Activated CD8-positive, alpha-beta T cell treated with anti-CD3 and anti-CD28 coated beads, Interleukin-2, amount 10 ng/mL, durations not matched to agents 7 days and 5 days (primary cell): ENCODE results near the gene SIRT7. TPM values are rescaled to one million over a fixed set of nuclear protein-coding genes. Genes with fewer than 3 reads are reported as not detected.
A peak's percentile ranks its signal among the peaks of the same experiment; 100 is the strongest.

ENCODE experiments used
- ATAC-seq: fragments of 150-1000 bp; cut with Tn5 transposase; one replicate; pipeline ENCODE4 v1.10.0; 2021; ENCODE audit warnings: moderate library complexity
- CTCF ChIA-PET: fragments of 350-600 bp; sonication (Branson Sonifier 250); formaldehyde crosslinking; loops from one replicate; lab custom pipeline; 2021; ENCODE audit warnings: antibody characterized with exemption; lab: Charles Lee
- POLR2A ChIA-PET: fragments of 350-600 bp; sonication (Branson Sonifier 250); formaldehyde crosslinking; loops from one replicate; lab custom pipeline; 2021; ENCODE audit warnings: antibody characterized with exemption; lab: Charles Lee
- DNase-seq: peaks from one replicate; pipeline ENCODE4 v3.0.0-alpha.2; 2020
- H3K27ac Mint-ChIP-seq: one replicate; pipeline ENCODE4 v1.8.0; 2021; ENCODE audit warnings: mild to moderate bottlenecking, mixed read lengths
- H3K27me3 Mint-ChIP-seq: one replicate; pipeline ENCODE4 v1.8.0; 2021; ENCODE audit warnings: low read depth, mixed read lengths
- H3K36me3 Mint-ChIP-seq: one replicate; pipeline ENCODE4 v1.8.0; 2021; ENCODE audit warnings: low read depth, mixed read lengths
- H3K4me1 Mint-ChIP-seq: one replicate; pipeline ENCODE4 v1.8.0; 2021; ENCODE audit warnings: low read depth, mixed read lengths
- H3K4me3 Mint-ChIP-seq: one replicate; pipeline ENCODE4 v1.8.0; 2021; ENCODE audit warnings: mild to moderate bottlenecking, mixed read lengths
- H3K9me3 Mint-ChIP-seq: one replicate; pipeline ENCODE4 v1.8.0; 2022; ENCODE audit warnings: mixed read lengths; ENCODE audit not compliant: insufficient read depth
- total RNA-seq, 2 experiments: library from RNA; stranded (reverse); gene quantifications; one replicate each; pipeline ENCODE4 v1.2.3, GENCODE V29; 2021

The SIRT7 gene
- total RNA-seq, 2 experiments from 2014 or later = 55.0 to 63.4 TPM

DNA sequence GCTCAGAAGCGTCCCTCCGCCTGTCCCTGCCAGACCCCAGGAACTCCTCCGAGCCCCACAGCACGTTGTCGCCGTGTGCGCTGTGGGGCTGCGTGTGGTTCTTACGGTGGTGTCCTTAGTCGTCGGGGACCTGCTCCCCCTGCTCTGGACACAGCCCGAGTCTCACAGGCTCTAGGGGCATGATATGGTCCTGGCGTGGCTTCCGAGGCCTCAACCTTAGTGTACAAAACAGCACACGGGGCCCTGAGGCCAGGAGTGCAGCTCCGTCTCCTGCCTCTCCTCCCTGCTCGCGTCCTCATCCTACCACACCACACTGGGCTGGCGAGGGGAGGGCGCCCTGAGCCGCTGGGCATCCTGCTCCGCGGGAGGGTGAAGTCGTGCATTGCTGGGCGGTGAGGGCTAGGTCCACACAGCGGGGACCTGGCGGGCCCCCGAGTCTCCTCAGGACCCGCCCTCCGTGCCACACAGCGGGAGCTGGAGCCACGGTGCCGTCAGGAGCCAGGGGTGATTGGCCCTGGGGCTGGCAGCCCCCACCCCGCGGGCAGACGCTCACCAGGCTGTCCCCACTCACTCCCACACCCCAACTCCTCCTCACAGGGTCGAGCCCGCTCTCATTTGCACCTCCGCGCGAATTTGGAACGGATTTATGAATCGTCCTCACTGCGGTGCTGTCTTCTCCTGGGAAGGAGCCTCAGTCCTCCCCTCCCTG lies 10.7 kb upstream of the SIRT7 start:
- Mint-ChIP-seq H3K9me3 (no peaks in the 10 kb centered on the region), H3K4me1 (peaks cover 30% of the 10 kb centered on the region), H3K36me3 (no peaks in the 10 kb centered on the region), H3K4me3 (peak overlapping the region; percentile 54), H3K27ac (no peak overlapping the region), H3K27me3 (no peaks in the 10 kb centered on the region)
- ATAC-seq (no peak), DNase-seq (no peak)
- ChIA-PET POLR2A (interaction anchor here (0.7 to 3.0 kb wide), 2 partner anchors 12 to 14 kb away, joined by 3 to 19 read pairs; no protein-coding TSS in a partner anchor), CTCF (interaction anchor here (0.9 to 2.9 kb wide), 9 partner anchors 8 to 93 kb away, joined by 3 to 13 read pairs (median 5); partner anchors contain the start of genes ARHGDIA and PYCR1)

DNA sequence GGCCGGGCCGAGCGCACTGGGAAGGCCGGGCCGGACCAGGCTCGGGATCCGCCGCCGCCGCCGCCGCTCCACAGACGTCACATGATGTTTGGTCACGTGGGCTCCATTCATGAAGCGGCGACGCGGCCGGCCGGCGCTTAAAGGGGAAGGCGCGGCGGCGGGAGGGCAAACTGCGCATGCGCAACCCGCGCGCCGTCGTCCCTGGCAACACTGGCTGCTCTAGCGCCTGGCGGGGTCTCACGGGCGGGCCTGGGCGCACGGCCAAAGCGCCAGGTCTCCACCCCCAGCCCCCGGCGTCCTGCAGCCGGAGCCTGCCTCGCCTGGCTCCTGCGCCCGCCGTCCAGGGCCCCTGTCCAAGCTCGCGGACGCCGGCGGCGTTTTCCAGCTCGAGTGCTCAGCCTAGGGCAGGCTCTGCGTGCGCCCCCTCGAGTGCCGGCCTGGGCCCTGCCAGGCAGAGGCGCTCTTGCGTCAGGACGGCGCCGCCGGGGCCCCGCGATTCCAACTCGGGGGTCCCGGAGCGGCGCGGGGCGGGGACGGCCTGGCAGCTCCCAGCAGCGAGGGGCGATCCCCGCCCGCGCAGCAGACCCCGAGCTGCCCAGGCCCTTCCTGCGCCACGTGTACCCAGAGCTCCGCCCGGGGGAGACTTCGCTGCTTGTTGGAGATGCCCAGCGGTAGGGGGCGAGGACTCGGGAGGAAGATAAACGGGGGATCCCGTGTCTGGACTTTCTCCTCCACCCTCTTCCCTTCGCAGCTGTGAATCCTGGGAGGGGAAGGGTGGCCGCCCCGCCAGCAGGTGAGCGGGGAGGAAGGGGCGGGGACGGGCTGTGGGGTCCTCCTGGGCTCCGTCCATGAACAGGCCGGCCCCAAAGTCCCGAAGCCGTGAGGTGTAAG lies 9.9 kb upstream of the SIRT7 start, which contains the start of gene MAFG:
MAFG (minus strand) TSS at position 83 of the 891 bp plus-strand sequence. CDS start 4,550 bp downstream, outside the sequence.
- Mint-ChIP-seq H3K27ac (peak within 1 kb of the TSS; percentile 86), H3K36me3 (no peaks in the 10 kb centered on the region), H3K4me1 (peaks cover 27% of the 10 kb centered on the region), H3K27me3 (no peaks in the 10 kb centered on the region), H3K9me3 (no peaks in the 10 kb centered on the region), H3K4me3 (peak within 1 kb of the TSS; percentile 85)
- POLR2A ChIA-PET = interaction anchor here (1.2 to 3.0 kb wide), 6 partner anchors 11 to 265 kb away, joined by 3 to 19 read pairs (median 4); partner anchors contain the start of gene MRPL12
- ATAC-seq (peak; percentile 76), DNase-seq (peak; percentile 92)
- CTCF ChIA-PET = interaction anchor here (0.9 to 2.9 kb wide), 9 partner anchors 9 to 94 kb away, joined by 3 to 13 read pairs (median 5); partner anchors contain the start of genes ARHGDIA and PYCR1

DNA sequence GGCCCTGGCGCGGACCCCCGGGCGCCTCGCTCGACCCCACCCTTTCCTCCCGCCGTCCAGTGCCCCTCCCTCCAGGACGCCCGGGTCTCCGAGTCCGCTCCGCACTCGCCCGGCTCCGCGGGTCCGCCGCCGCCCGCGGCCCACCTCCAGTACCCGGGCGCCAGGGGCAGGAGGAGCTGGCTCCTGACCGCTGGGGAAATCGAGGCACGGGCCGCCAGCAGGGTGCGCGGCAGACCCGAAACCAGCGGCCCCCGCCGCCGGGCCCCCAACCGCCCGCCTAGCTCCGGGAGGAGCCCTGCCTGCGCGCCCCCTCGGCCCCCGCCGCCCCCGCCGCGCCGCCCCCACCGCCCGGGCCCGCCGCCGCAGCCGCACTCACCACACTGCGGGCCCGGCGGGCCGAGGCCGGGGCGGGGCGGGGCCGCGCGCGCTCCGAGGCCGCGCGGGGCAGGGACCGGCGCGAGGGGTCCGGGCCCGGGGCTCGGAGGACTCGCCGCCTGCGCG lies 9.2 kb upstream of the SIRT7 start:
- Mint-ChIP-seq H3K27ac (peak overlapping the region; percentile 39), H3K36me3 (no peaks in the 10 kb centered on the region)

DNA sequence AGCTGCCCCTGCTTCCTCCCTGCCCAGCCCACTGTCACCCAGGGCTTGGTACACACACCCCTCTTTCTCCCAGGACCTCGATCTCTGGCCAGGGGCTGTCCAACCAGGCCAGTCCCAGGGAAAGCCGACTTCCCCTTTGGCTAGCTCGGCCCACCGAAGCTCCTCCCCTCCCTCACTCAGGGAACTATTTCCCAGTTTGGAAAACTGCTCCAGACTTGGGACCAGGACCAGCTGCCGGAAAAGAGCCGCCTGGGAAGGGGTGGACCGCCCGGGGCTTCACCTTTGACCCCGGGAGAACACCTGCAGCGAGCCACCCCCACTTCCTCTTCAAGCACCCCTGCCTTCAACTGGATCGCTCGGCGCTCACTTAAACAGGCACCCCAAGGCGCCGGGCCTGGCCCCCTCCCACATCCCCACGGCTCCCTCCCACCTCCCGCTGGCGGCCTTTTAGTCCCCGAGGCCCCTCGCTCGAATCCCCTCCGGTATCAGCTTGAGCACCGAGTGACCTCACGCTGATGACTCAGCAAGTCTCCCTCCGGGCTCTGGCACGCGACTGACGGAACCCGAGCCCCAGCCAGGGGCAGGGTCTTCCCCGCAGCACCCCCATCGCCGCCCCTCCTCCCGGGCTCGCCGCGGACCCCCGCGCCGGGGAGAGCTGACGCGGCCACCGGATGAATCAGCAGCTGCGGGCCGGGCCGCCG lies 8.6 kb upstream of the SIRT7 start:
- DNase-seq (peak; percentile 65), ATAC-seq (peak; percentile 13)
- H3K27me3 Mint-ChIP-seq = no peaks in the 10 kb centered on the region
- ChIA-PET POLR2A (interaction anchor here (0.8 to 3.0 kb wide), 6 partner anchors 10 to 223 kb away, joined by 3 to 19 read pairs (median 3); partner anchors contain the start of genes ASPSCR1 and MRPL12), CTCF (interaction anchor here (1.0 to 2.9 kb wide), 6 partner anchors 33 to 279 kb away, joined by 3 to 13 read pairs (median 6); no protein-coding TSS in a partner anchor)
- peak overlapping the region; percentile 86 for H3K27ac Mint-ChIP-seq
- H3K36me3 Mint-ChIP-seq = no peaks in the 10 kb centered on the region
- H3K4me1 Mint-ChIP-seq = peaks cover 27% of the 10 kb centered on the region
- H3K9me3 Mint-ChIP-seq = no peaks in the 10 kb centered on the region
- peak overlapping the region; percentile 85 for H3K4me3 Mint-ChIP-seq

More for the DNA sequence above, 9.2 kb upstream of the SIRT7 start:
- no peaks in the 10 kb centered on the region for H3K9me3 Mint-ChIP-seq
- H3K4me3 Mint-ChIP-seq = peak overlapping the region; percentile 46
- CTCF ChIA-PET = interaction anchor here (1.2 to 2.9 kb wide), 7 partner anchors 10 to 279 kb away, joined by 3 to 13 read pairs (median 5); partner anchors contain the start of gene ARHGDIA
- peak; percentile 10 for ATAC-seq
- H3K27me3 Mint-ChIP-seq = no peaks in the 10 kb centered on the region
- POLR2A ChIA-PET = interaction anchor here (1.2 to 3.0 kb wide), 6 partner anchors 10 to 265 kb away, joined by 3 to 19 read pairs (median 4); partner anchors contain the start of gene MRPL12
- H3K4me1 Mint-ChIP-seq = peaks cover 27% of the 10 kb centered on the region
- no peak for DNase-seq

DNA sequence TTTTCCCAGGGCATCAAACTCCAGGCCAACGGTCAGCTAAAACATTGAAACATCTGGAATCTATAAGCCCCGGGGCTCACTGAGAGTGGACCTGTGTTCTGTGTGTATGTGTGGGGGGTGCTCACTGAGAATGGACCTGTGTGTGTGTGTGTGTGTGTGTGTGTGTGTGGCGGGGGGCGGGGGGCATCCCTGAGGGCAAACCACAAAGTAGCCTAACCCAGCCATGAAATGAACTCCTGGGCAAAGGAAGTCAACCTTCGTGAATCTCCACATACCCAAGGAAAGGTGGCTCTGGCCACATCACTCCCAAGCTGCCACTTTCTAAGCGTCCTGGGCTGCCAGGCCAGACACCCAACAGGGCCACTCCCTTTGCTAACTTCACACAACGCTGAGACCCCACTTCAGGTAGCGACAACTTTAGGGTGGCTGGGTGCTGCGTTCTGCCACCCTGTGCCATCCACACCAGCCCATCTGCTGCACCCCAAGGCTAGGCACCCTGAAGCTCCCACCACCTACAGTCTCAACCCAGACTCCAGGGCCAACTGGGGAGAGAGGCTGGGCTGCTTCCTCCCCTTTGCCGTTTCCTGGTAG lies 8.0 kb upstream of the SIRT7 start:
- ATAC-seq = peak; percentile 8

DNA sequence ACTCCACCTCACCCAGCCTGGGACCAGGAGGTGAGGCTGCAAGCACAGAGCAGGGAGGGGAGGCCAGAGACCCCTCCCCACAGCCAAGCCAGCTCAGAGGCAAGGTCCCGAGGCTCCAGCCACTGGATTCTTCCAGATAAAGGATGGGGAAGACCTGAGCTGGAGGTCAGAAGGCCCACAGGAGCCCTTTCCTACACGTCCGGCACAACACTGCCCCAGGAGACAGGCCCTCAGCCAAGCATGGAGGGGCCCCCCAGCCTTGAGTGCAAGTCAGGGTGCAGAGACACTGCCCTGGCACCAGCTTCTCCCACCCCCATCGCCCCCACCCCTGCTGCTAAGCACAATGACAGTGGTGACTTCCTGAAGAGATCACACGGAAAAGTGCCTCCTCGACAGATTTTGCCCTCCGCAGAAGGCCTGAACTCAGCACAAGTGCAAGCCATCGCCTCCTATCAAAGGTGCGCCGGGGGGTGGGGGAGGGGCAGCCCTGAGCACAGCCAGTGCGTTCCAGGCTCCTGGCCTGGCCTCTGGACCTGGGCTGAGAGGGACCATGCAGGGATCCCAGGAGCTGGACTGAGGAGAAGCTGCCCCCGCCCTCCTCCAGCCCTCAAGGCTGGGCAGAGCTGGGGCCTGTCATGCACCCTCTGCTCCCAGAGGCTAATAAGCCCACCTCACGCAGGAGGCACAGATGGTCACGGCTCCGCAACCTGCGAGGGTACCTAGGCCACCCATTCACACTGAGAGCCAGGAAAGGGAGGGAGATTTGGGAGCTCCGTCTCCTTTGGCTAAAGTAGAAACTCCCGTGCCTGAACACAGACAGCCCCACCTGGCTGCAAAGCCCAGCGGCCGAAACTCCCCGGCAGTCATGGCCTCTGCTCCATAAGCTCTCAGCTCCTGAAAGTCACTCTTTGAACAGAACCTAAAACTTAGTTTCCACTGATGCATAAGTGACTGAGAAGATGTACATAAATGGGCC lies 6.9 kb upstream of the SIRT7 start:
- DNase-seq (no peak), ATAC-seq (no peak)
- Mint-ChIP-seq H3K27ac (no peak overlapping the region), H3K4me3 (peak overlapping the region; percentile 85), H3K4me1 (peaks cover 26% of the 10 kb centered on the region), H3K27me3 (no peaks in the 10 kb centered on the region), H3K9me3 (no peaks in the 10 kb centered on the region), H3K36me3 (peaks cover 3% of the 10 kb centered on the region)
- ChIA-PET POLR2A (interaction anchor here (0.8 to 1.0 kb wide), 3 partner anchors 33 to 221 kb away, joined by 3 to 5 read pairs (median 3); partner anchors contain the start of gene MRPL12), CTCF (interaction anchor here (1.7 kb wide), 1 partner anchor 55 kb away, joined by 8 read pairs; no protein-coding TSS in a partner anchor)

More for the DNA sequence above, 8.0 kb upstream of the SIRT7 start:
- Mint-ChIP-seq H3K27me3 (no peaks in the 10 kb centered on the region), H3K4me3 (peak overlapping the region; percentile 85), H3K36me3 (peaks cover 3% of the 10 kb centered on the region), H3K9me3 (no peaks in the 10 kb centered on the region), H3K27ac (peak overlapping the region; percentile 86), H3K4me1 (peaks cover 26% of the 10 kb centered on the region)
- CTCF ChIA-PET = interaction anchor here (1.0 to 2.9 kb wide), 5 partner anchors 33 to 280 kb away, joined by 3 to 13 read pairs (median 5); no protein-coding TSS in a partner anchor
- POLR2A ChIA-PET = interaction anchor here (0.8 to 3.0 kb wide), 4 partner anchors 9 to 51 kb away, joined by 3 to 19 read pairs (median 5); partner anchors contain the start of gene ASPSCR1
- DNase-seq = no peak

DNA sequence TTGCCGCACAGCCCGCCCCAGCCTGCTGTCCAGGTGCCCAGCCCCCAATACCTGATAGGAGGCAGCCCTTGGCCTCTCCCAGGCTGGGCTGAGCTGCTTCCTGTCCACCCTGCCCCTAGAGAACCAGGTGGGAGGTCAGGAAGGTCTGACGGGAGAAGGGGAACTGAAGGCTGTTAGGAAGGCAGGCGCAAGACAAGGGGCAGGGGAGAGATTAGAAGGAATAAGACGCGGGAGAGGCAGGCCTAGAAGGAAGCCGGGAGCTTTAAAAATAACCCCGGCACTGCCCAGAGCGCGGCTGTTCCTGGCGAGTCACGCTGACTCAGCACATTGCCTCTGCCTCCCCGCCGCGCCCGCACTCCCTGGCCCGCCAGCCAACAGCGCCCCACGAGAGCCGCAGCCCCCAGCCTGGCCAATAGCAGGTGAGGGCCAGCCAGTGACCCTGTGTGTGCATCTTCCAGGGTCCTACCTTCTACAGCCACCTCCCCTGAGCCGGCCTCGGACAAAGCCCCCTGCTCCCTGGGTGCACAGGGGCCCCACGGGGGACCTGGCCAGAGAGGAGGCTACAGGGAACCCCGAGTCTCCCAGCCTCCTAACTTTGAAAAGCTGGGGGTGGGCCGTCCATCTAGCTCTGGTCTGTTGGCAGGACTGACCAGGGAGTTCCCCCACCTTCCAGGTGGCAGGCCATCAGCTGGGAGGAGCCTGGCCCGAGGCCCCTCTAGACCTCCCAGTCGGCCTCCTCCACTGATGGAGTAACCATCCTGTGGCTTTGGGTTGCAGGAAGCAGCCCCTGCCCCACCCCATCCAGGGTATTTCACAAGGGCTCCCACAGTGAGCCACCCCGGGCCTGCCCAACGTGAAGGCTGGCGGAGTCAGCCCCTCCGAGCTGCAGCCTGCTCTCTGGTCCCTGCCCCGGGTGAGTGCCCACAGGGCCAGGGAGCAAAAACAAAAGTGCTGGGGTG lies 5.6 kb upstream of the SIRT7 start:
- ChIA-PET POLR2A (interaction anchor here (0.8 to 0.9 kb wide), 2 partner anchors 53 to 54 kb away, joined by 3 read pairs; no protein-coding TSS in a partner anchor), CTCF (interaction anchor here (1.3 kb wide), 1 partner anchor 36 kb away, joined by 3 read pairs; no protein-coding TSS in a partner anchor)
- no peak overlapping the region for H3K4me3 Mint-ChIP-seq
- DNase-seq = no peak
- peaks cover 9% of the 10 kb centered on the region for H3K36me3 Mint-ChIP-seq
- H3K27ac Mint-ChIP-seq = no peak overlapping the region
- ATAC-seq = no peak
- H3K4me1 Mint-ChIP-seq = peaks cover 28% of the 10 kb centered on the region
- H3K9me3 Mint-ChIP-seq = no peaks in the 10 kb centered on the region
- H3K27me3 Mint-ChIP-seq = no peaks in the 10 kb centered on the region

DNA sequence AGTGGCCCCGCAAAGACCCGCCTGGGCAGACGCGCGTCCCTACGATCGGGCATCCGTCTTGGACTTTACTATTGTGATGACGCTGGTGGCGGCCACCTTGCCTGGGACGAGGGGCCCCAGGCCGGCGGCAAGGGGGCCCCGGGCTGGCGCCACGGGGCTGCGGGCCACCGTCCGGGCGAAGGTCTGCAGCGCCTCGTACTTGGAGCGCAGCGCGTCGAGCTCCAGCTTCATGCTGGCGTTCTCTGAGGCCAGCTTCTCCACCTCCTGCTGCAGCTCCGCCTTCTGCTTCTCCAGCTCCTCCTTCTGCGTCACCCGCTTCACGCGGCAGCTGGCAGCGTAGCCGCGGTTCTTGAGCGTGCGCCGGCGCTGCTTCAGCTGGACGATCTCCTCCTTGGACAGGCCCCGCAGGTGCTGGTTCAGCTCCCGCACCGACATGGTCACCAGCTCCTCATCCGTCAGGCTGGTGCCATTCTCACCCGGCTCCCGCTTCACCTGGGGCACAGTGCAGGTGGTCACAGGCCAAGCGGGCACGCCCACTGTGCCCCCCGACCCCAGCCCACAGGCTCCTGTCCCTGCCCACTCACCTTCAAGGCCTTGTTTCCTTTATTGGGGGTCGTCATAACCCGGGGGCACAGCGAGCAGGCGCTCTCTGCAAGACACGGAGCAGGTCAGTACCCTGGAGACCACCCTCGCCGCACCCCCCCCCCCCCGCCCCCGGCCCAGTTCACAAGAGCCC lies 4.8 kb upstream of the SIRT7 start:
- H3K4me3 Mint-ChIP-seq = no peak overlapping the region
- no peak overlapping the region for H3K27ac Mint-ChIP-seq
- H3K9me3 Mint-ChIP-seq = no peaks in the 10 kb centered on the region
- peaks cover 34% of the 10 kb centered on the region for H3K4me1 Mint-ChIP-seq
- DNase-seq (no peak), ATAC-seq (no peak)
- POLR2A ChIA-PET = interaction anchor here (0.8 kb wide), 1 partner anchor 52 kb away, joined by 3 read pairs; no protein-coding TSS in a partner anchor
- CTCF ChIA-PET = interaction anchor here (1.3 kb wide), 1 partner anchor 37 kb away, joined by 3 read pairs; no protein-coding TSS in a partner anchor
- no peaks in the 10 kb centered on the region for H3K27me3 Mint-ChIP-seq
- peaks cover 9% of the 10 kb centered on the region for H3K36me3 Mint-ChIP-seq
